ENCODE data around the gene STRIT1. TPM values are rescaled to one million over a fixed set of nuclear protein-coding genes. Genes with fewer than 3 reads are reported as not detected.

STRIT1 gene
- total and polyA plus RNA-seq, 9 donors, result not detected

DNA sequence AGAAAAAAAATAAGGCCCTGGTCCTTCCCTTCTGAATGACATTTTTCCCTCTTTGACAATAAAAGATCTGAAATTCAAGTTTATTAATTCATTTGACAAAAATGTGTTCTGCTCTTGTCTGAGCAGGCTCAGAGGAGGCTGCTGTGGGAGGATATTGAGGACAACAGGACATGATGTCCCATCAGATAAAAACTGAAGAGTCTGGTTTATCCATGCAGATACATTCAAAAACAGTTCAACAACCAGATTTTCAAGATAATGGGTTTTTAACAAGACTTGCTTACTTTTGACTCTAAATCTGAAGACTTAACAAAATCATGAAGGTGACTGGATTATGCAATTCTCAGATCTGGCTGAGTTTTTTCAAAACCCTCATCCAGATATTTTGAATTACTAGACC is 36.9 kb upstream of the STRIT1 start:
- Histone ChIP-seq H3K36me3 (no peaks in the 10 kb centered on the region), H3K4me1 (ENCODE audit: insufficient read depth) (no peaks in the 10 kb centered on the region), H3K9me3 (no peaks in the 10 kb centered on the region), H3K4me3 (no peak overlapping the region), H3K27ac (no peak overlapping the region), H3K27me3 (no peaks in the 10 kb centered on the region)
- intact Hi-C loops (cut with DNase I), result no loop called here
- no peak for DNase-seq
- no peak for TF ChIP-seq POLR2A (IDR thresholded peaks at IDR 0.05)
- no peak for TF ChIP-seq EP300 (IDR thresholded peaks at IDR 0.05)
- TF ChIP-seq, protein P1, sequence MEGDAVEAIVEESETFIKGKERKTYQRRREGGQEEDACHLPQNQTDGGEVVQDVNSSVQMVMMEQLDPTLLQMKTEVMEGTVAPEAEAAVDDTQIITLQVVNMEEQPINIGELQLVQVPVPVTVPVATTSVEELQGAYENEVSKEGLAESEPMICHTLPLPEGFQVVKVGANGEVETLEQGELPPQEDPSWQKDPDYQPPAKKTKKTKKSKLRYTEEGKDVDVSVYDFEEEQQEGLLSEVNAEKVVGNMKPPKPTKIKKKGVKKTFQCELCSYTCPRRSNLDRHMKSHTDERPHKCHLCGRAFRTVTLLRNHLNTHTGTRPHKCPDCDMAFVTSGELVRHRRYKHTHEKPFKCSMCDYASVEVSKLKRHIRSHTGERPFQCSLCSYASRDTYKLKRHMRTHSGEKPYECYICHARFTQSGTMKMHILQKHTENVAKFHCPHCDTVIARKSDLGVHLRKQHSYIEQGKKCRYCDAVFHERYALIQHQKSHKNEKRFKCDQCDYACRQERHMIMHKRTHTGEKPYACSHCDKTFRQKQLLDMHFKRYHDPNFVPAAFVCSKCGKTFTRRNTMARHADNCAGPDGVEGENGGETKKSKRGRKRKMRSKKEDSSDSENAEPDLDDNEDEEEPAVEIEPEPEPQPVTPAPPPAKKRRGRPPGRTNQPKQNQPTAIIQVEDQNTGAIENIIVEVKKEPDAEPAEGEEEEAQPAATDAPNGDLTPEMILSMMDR (IDR thresholded peaks at IDR 0.05), result no peak

DNA sequence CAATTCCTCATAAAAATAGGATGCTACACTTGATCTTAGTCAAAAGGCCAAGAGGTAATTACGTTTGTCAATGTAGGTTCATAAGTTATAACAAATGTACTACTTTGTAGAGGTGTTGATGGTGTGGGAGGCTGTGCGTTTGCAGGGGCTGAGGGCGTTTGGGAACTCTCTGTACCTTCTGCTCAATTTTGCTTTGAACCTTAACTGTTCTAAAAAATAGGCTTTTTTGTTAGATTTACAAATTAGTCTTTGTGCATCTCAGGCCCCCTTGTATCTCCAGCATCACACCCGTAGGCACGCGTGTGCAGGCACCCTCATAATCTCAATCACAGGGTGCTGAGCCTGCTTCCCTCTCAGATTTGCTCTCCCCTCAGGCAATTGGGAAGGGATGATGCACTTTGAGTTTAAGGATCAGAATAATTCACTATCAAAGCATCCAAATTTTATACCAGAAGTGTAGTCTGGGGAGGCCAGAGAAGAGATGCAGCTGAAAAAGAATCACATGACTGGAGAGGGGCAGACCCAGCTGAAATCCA is 36.1 kb upstream of the STRIT1 start:
- WGBS, 3 donors, result 87% methylated on average over 6 of the region's 6 CpGs
- no peak overlapping the region for H3K4me3 ChIP-seq

DNA sequence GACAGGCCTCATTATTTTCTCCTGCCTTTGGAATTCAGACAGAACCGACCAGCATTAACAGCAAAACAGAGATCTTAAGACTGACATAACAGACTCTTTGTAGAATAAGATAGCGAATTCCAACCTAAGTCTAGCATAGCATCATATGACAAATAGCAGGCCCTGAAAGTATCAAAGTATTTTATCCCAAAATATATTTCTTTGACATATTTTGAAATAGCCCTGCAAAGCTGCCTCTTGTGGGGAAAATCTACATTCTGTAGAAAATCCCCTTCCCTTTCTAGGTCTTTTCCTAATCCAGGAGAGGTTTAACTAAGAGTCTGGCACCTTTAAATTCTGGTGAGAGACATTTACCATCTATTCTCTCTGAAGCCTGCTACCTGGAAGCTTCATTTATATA is 34.4 kb upstream of the STRIT1 start:
- H3K27me3 ChIP-seq, result no peaks in the 10 kb centered on the region
- no peaks in the 10 kb centered on the region for H3K9me3 ChIP-seq
- H3K27ac ChIP-seq, result no peak overlapping the region
- intact Hi-C loops (cut with DNase I), result loop anchor here in 1 of 4 donors (10.0 kb wide), 1 partner anchor 993 kb away; no protein-coding TSS in a partner anchor
- 74 to 87% (median 76%) methylated on average over 2 of the region's 2 CpGs for WGBS, 3 donors
- no peak for DNase-seq
- no peak overlapping the region for H3K4me3 ChIP-seq
- no peaks in the 10 kb centered on the region for H3K36me3 ChIP-seq
- no peaks in the 10 kb centered on the region for H3K4me1 ChIP-seq (ENCODE audit: insufficient read depth)
- TF ChIP-seq, protein P1 (IDR thresholded peaks at IDR 0.05), result no peak
- TF ChIP-seq POLR2A (IDR thresholded peaks at IDR 0.05) (no peak), EP300 (IDR thresholded peaks at IDR 0.05) (no peak)

More for the DNA sequence above, 36.1 kb upstream of the STRIT1 start:
- Histone ChIP-seq H3K4me1 (ENCODE audit: insufficient read depth) (no peaks in the 10 kb centered on the region), H3K36me3 (no peaks in the 10 kb centered on the region), H3K27ac (no peak overlapping the region), H3K9me3 (no peaks in the 10 kb centered on the region), H3K27me3 (no peaks in the 10 kb centered on the region)
- DNase-seq, result no peak
- intact Hi-C loops (cut with DNase I), result loop anchor here in 1 of 4 donors (10.0 kb wide), 1 partner anchor 995 kb away; no protein-coding TSS in a partner anchor
- TF ChIP-seq EP300 (IDR thresholded peaks at IDR 0.05) (no peak), POLR2A (IDR thresholded peaks at IDR 0.05) (no peak)
- TF ChIP-seq, protein P1 (IDR thresholded peaks at IDR 0.05), result no peak

DNA sequence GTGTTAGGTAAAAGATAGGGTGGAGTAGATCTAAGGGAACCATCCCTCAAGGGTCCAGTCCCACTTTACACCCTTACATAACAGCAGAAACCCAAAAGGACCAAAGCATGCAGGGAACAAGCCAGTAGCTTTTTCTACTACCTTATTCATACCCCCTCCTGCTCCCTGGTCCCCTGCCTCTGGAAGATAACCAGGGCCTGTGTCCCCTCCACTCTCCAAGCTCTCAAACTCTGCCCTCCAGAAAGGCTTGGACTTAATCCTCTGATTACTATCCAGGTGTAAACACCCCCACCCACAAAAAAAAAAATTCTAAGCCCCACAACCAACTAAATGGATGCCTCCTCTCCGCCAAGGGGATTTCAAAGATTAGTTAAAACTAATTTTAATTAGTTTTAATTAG is 33.9 kb upstream of the STRIT1 start:
- Histone ChIP-seq H3K4me1 (ENCODE audit: insufficient read depth) (no peaks in the 10 kb centered on the region), H3K4me3 (no peak overlapping the region), H3K27ac (no peak overlapping the region), H3K36me3 (no peaks in the 10 kb centered on the region), H3K27me3 (no peaks in the 10 kb centered on the region), H3K9me3 (no peaks in the 10 kb centered on the region)
- 90 to 98% (median 94%) methylated on average over 1 of the region's 1 CpG for whole genome bisulfite sequencing, 3 donors
- intact Hi-C loops (cut with DNase I), result loop anchor here in 1 of 4 donors (10.0 kb wide), 1 partner anchor 993 kb away; no protein-coding TSS in a partner anchor
- no peak for DNase-seq
- TF ChIP-seq POLR2A (IDR thresholded peaks at IDR 0.05) (no peak), EP300 (IDR thresholded peaks at IDR 0.05) (no peak)
- TF ChIP-seq, protein P1 (IDR thresholded peaks at IDR 0.05), result no peak

Data from ovary (tissue), 9 donors.